SK-N-SH treated with all-trans-retinoic acid at 6 μM for 48 hours (cell line): Measurements from ENCODE around the gene BATF3.

Experiments
- ATAC-seq: fragments of 200-7000 bp; cut with Tn5 transposase; 3 replicates; pipeline ENCODE4 v1.9.1; 2020; ENCODE audit warnings: mild to moderate bottlenecking, moderate library complexity
- ARNTL ChIP-seq: fragments of 450-650 bp; formaldehyde crosslinking; IDR thresholded peaks from 2 replicates; pipeline ENCODE4 v1.5.0; 2020; ENCODE audit warnings: low read depth, mild to moderate bottlenecking, moderate library complexity, borderline replicate concordance
- BACH2 ChIP-seq: fragments of 250-450 bp; sonication (Bioruptor Pico); IDR thresholded peaks from 2 replicates; pipeline ENCODE4 v1.9.0; 2021; ENCODE audit warnings: mild to moderate bottlenecking, borderline replicate concordance
- CSDC2 ChIP-seq: fragments of 250-450 bp; sonication (Bioruptor Pico); IDR thresholded peaks from 2 replicates; pipeline ENCODE4 v1.5.0; 2020; ENCODE audit warnings: mild to moderate bottlenecking, moderate library complexity
- ESRRG ChIP-seq: fragments of 250-450 bp; sonication (Bioruptor Pico); IDR thresholded peaks from 2 replicates; pipeline ENCODE4 v1.6.1; 2021; ENCODE audit warnings: mild to moderate bottlenecking
- GLIS3 ChIP-seq: fragments of 250-450 bp; sonication (Bioruptor Pico); IDR thresholded peaks from 2 replicates; pipeline ENCODE4 v1.5.0; 2020; ENCODE audit warnings: mild to moderate bottlenecking, moderate library complexity
- ISL1 ChIP-seq: fragments of 250-450 bp; sonication (Bioruptor Pico); IDR thresholded peaks from 2 replicates; pipeline ENCODE4 v2.1.2; 2022; ENCODE audit warnings: mild to moderate bottlenecking, moderate library complexity
- OSR1 ChIP-seq: fragments of 250-450 bp; sonication (Bioruptor Pico); IDR thresholded peaks from 2 replicates; pipeline ENCODE4 v1.8.0; 2022; ENCODE audit warnings: moderate library complexity, mild to moderate bottlenecking, inconsistent platforms
- PPARA ChIP-seq: fragments of 250-450 bp; sonication (Bioruptor Pico); IDR thresholded peaks from 2 replicates; pipeline ENCODE4 v1.5.0; 2020; ENCODE audit warnings: mild to moderate bottlenecking, borderline replicate concordance
- RARB ChIP-seq: fragments of 250-450 bp; sonication (Bioruptor Pico); IDR thresholded peaks from 2 replicates; pipeline ENCODE4 v1.8.0; 2021; ENCODE audit warnings: mild to moderate bottlenecking, moderate library complexity
- SNAI2 ChIP-seq: fragments of 250-450 bp; sonication (Bioruptor Pico); IDR thresholded peaks from 2 replicates; pipeline ENCODE4 v1.5.0; 2020; ENCODE audit warnings: mild to moderate bottlenecking, moderate library complexity
- TCF4 ChIP-seq: fragments of 250-450 bp; sonication (Bioruptor Pico); IDR thresholded peaks from 2 replicates; pipeline ENCODE4 v1.8.0; 2021; ENCODE audit warnings: mild to moderate bottlenecking, moderate library complexity, borderline replicate concordance
- TOX ChIP-seq: fragments of 250-450 bp; sonication (Bioruptor Pico); IDR thresholded peaks from 2 replicates; pipeline ENCODE4 v1.8.0; 2021; ENCODE audit warnings: mild to moderate bottlenecking, moderate library complexity, borderline replicate concordance
- ZC3H10 ChIP-seq: fragments of 250-450 bp; sonication (Bioruptor Pico); IDR thresholded peaks from 2 replicates; pipeline ENCODE4 v1.5.1; 2021; ENCODE audit warnings: mild to moderate bottlenecking, moderate library complexity
- ZFP3 ChIP-seq: fragments of 250-450 bp; sonication (Bioruptor Pico); IDR thresholded peaks from 2 replicates; pipeline ENCODE4 v1.5.0; 2020; ENCODE audit warnings: mild to moderate bottlenecking, moderate library complexity
- ZFP30 ChIP-seq: fragments of 450-650 bp; formaldehyde crosslinking; IDR thresholded peaks from 2 replicates; pipeline ENCODE4 v1.5.0; 2022; ENCODE audit warnings: mild to moderate bottlenecking, moderate library complexity
- ZNF565 ChIP-seq: fragments of 450-650 bp; formaldehyde crosslinking; conservative IDR thresholded peaks from 2 replicates; pipeline ENCODE4 v1.5.0; 2020; ENCODE audit warnings: low read depth, mild to moderate bottlenecking, moderate library complexity
- ZNF70 ChIP-seq: fragments of 450-650 bp; formaldehyde crosslinking; IDR thresholded peaks from 2 replicates; pipeline ENCODE4 v1.5.0; 2020; ENCODE audit warnings: mild to moderate bottlenecking, moderate library complexity
- ZNF8 ChIP-seq: fragments of 450-650 bp; formaldehyde crosslinking; IDR thresholded peaks from 2 replicates; pipeline ENCODE4 v1.5.0; 2020; ENCODE audit warnings: mild to moderate bottlenecking, moderate library complexity
- TF ChIP-seq, protein P1 (sequence below): fragments of 250-450 bp; sonication (Bioruptor Pico); IDR thresholded peaks from 2 replicates; pipeline ENCODE4 v1.8.0; 2020; ENCODE audit warnings: mild to moderate bottlenecking, moderate library complexity, borderline replicate concordance
- TF ChIP-seq, protein P2 (sequence below): fragments of 250-450 bp; sonication (Bioruptor Pico); IDR thresholded peaks from 2 replicates; pipeline ENCODE4 v1.5.1; 2021; ENCODE audit warnings: mild to moderate bottlenecking, moderate library complexity
- TF ChIP-seq, protein P3 (sequence below): fragments of 250-450 bp; sonication (Bioruptor Pico); IDR thresholded peaks from 2 replicates; pipeline ENCODE4 v1.5.1; 2020; ENCODE audit warnings: low read depth, mild to moderate bottlenecking, moderate library complexity
- TF ChIP-seq, protein P4 (sequence below): fragments of 250-450 bp; sonication (Bioruptor Pico); IDR thresholded peaks from 2 replicates; pipeline ENCODE4 v1.8.0; 2021; ENCODE audit warnings: low read depth, mild to moderate bottlenecking, moderate library complexity, borderline replicate concordance

The BATF3 gene

DNA sequence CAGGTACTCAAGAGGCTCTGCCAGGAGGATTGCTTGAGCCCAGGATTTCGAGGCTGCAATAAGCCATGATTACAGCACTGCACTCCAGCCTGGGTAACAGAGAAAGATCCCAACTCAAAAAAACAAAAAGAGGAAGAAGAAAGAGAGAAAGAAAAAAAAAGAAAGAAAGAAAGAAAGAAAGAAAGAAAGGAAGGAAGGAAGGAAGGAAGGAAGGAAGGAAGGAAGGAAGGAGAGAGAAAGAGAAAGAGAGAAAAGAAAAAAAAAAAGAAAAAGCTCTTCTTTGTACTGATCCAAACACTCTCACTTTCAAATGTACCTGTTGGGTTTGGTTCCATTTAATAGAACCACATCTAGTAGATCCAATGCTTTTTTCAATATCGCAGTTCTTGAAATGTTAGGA, 11.8 kb downstream of the BATF3 start:
- no peak for ATAC-seq
- TF ChIP-seq CSDC2 (CRISPR knock-in tag) = no peak
- no peak for TF ChIP-seq RARB (CRISPR knock-in tag)
- TF ChIP-seq SNAI2 (CRISPR knock-in tag) = no peak

DNA sequence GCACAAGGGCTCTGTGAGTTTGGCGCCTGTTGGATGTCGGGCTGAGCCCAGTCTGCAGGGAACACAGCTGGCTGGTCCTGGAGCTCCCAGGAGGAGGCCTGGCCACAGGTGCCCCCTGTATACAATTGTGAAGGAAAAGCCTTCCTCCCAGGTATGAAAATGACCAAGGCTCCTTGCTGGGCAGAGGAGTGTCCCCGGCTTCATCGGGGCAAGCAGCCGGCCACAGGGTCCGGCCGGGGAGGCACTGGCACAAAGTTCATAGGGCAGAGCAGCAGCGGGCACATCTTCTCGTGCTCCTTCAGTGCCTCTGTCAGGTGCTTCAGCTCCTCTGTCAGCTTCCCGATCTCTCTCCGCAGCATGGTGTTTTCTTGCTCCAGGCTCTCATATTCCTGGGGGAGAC, 13.0 kb downstream of the BATF3 start:
- no peak for ATAC-seq
- no peak for TF ChIP-seq TOX (CRISPR knock-in tag)
- no peak for TF ChIP-seq ZNF565 (CRISPR knock-in tag)
- TF ChIP-seq, protein P1, sequence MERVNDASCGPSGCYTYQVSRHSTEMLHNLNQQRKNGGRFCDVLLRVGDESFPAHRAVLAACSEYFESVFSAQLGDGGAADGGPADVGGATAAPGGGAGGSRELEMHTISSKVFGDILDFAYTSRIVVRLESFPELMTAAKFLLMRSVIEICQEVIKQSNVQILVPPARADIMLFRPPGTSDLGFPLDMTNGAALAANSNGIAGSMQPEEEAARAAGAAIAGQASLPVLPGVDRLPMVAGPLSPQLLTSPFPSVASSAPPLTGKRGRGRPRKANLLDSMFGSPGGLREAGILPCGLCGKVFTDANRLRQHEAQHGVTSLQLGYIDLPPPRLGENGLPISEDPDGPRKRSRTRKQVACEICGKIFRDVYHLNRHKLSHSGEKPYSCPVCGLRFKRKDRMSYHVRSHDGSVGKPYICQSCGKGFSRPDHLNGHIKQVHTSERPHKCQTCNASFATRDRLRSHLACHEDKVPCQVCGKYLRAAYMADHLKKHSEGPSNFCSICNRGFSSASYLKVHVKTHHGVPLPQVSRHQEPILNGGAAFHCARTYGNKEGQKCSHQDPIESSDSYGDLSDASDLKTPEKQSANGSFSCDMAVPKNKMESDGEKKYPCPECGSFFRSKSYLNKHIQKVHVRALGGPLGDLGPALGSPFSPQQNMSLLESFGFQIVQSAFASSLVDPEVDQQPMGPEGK (CRISPR knock-in tag) = no peak
- no peak for TF ChIP-seq RARB (CRISPR knock-in tag)
- TF ChIP-seq ZC3H10 (CRISPR knock-in tag) = no peak
- TF ChIP-seq ZFP30 (CRISPR knock-in tag) = no peak
- TF ChIP-seq ZNF8 (CRISPR knock-in tag) = no peak
- TF ChIP-seq PPARA (CRISPR knock-in tag) = no peak
- no peak for TF ChIP-seq ZNF70 (CRISPR knock-in tag)
- TF ChIP-seq, protein P2, sequence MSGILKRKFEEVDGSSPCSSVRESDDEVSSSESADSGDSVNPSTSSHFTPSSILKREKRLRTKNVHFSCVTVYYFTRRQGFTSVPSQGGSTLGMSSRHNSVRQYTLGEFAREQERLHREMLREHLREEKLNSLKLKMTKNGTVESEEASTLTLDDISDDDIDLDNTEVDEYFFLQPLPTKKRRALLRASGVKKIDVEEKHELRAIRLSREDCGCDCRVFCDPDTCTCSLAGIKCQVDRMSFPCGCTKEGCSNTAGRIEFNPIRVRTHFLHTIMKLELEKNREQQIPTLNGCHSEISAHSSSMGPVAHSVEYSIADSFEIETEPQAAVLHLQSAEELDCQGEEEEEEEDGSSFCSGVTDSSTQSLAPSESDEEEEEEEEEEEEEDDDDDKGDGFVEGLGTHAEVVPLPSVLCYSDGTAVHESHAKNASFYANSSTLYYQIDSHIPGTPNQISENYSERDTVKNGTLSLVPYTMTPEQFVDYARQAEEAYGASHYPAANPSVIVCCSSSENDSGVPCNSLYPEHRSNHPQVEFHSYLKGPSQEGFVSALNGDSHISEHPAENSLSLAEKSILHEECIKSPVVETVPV (CRISPR knock-in tag) = no peak
- no peak for TF ChIP-seq SNAI2 (CRISPR knock-in tag)
- TF ChIP-seq CSDC2 (CRISPR knock-in tag) = no peak
- TF ChIP-seq, protein P3, sequence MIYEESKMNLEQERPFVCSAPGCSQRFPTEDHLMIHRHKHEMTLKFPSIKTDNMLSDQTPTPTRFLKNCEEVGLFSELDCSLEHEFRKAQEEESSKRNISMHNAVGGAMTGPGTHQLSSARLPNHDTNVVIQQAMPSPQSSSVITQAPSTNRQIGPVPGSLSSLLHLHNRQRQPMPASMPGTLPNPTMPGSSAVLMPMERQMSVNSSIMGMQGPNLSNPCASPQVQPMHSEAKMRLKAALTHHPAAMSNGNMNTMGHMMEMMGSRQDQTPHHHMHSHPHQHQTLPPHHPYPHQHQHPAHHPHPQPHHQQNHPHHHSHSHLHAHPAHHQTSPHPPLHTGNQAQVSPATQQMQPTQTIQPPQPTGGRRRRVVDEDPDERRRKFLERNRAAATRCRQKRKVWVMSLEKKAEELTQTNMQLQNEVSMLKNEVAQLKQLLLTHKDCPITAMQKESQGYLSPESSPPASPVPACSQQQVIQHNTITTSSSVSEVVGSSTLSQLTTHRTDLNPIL (CRISPR knock-in tag) = no peak
- no peak for TF ChIP-seq ZFP3 (CRISPR knock-in tag)
- no peak for TF ChIP-seq ARNTL (CRISPR knock-in tag)
- TF ChIP-seq ISL1 (CRISPR knock-in tag) = no peak
- TF ChIP-seq BACH2 (CRISPR knock-in tag) = no peak
- TF ChIP-seq ESRRG (CRISPR knock-in tag) = no peak

DNA sequence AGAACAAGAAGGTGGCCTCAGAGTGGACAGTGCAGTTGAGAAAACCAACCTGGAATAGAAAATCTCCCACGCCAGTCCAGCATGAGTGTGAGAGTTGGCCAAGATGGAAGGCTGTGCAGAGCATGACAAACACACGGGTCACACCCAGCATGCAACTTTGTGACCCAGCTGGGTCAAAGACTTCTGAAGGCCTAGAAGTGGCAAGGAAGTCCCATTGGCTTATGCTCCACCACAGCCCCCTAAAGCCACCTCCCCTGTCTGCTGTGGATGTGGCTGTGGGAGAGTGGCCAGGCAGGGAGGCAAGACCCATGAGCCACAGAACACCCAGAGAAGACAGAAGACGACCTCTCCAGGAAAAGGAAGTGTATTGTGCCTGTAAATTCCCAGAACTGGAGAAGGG, 13.6 kb downstream of the BATF3 start:
- TF ChIP-seq GLIS3 (CRISPR knock-in tag) (no peak), RARB (CRISPR knock-in tag) (no peak), ZNF565 (CRISPR knock-in tag) (no peak), PPARA (CRISPR knock-in tag) (no peak), BACH2 (CRISPR knock-in tag) (no peak), ZC3H10 (CRISPR knock-in tag) (no peak), OSR1 (CRISPR knock-in tag) (no peak), ESRRG (CRISPR knock-in tag) (no peak), TCF4 (CRISPR knock-in tag) (no peak), ZFP3 (CRISPR knock-in tag) (no peak), CSDC2 (CRISPR knock-in tag) (no peak)
- TF ChIP-seq, protein P4, sequence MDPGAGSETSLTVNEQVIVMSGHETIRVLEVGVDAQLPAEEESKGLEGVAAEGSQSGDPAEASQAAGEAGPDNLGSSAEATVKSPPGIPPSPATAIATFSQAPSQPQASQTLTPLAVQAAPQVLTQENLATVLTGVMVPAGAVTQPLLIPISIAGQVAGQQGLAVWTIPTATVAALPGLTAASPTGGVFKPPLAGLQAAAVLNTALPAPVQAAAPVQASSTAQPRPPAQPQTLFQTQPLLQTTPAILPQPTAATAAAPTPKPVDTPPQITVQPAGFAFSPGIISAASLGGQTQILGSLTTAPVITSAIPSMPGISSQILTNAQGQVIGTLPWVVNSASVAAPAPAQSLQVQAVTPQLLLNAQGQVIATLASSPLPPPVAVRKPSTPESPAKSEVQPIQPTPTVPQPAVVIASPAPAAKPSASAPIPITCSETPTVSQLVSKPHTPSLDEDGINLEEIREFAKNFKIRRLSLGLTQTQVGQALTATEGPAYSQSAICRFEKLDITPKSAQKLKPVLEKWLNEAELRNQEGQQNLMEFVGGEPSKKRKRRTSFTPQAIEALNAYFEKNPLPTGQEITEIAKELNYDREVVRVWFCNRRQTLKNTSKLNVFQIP (CRISPR knock-in tag) = no peak
- TF ChIP-seq, protein P3 (CRISPR knock-in tag) = no peak
- no peak for ATAC-seq
